ENCODE results near the gene ZNF253. TPM values are rescaled to one million over a fixed set of nuclear protein-coding genes. Genes with fewer than 3 reads are reported as not detected.
"Not testable (repeated sequence)": the region's sequence is repeated elsewhere in the genome, so short reads cannot be mapped to it uniquely, and the experiment has no call there.

The ZNF253 gene
- total and polyA plus RNA-seq, 4 donors = 2.7 to 13.5 (median 4.8) TPM

GRCh38 chr19:19871932-19872331 lies 6.2 kb downstream of the ZNF253 start:
- 90 to 98% methylated on average over 3 of the region's 3 CpGs for WGBS, 2 donors
- H3K27ac ChIP-seq (ENCODE audit: low read depth in 1 of 2, low read length in 1 of 2) = no peak overlapping the region
- ATAC-seq (ENCODE audit: insufficient read depth, low FRiP score) (no peak), DNase-seq (no peak)
- H3K4me1 ChIP-seq (ENCODE audit: control insufficient read depth in 5 of 5, insufficient read depth in 5 of 5, low read length in 5 of 5) = peaks cover 2 to 28% (median 14%) of the 10 kb centered on the region in 5 donors
- peaks cover 2 to 23% (median 8%) of the 10 kb centered on the region in 4 donors for H3K36me3 ChIP-seq (ENCODE audit: control insufficient read depth in 4 of 4, insufficient read depth in 4 of 4, low read length in 4 of 4)
- H3K4me3 ChIP-seq = no peak overlapping the region
- H3K9ac ChIP-seq (ENCODE audit: insufficient read depth in 1 of 2, low read length in 2 of 2) = no peak overlapping the region
- TF ChIP-seq, protein P1, sequence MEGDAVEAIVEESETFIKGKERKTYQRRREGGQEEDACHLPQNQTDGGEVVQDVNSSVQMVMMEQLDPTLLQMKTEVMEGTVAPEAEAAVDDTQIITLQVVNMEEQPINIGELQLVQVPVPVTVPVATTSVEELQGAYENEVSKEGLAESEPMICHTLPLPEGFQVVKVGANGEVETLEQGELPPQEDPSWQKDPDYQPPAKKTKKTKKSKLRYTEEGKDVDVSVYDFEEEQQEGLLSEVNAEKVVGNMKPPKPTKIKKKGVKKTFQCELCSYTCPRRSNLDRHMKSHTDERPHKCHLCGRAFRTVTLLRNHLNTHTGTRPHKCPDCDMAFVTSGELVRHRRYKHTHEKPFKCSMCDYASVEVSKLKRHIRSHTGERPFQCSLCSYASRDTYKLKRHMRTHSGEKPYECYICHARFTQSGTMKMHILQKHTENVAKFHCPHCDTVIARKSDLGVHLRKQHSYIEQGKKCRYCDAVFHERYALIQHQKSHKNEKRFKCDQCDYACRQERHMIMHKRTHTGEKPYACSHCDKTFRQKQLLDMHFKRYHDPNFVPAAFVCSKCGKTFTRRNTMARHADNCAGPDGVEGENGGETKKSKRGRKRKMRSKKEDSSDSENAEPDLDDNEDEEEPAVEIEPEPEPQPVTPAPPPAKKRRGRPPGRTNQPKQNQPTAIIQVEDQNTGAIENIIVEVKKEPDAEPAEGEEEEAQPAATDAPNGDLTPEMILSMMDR (IDR thresholded peaks at IDR 0.05; ENCODE audit: control extremely low read depth, extremely low read depth) = no peak
- H3K27me3 ChIP-seq (ENCODE audit: control insufficient read depth in 3 of 3, insufficient read depth in 3 of 3, low read length in 2 of 3) = no peaks in the 10 kb centered on the region
- peaks cover 0 to 6% (median 0%) of the 10 kb centered on the region in 4 donors for H3K9me3 ChIP-seq (ENCODE audit: control insufficient read depth in 4 of 4, insufficient read depth in 3 of 4, low read length in 3 of 4)

DNA sequence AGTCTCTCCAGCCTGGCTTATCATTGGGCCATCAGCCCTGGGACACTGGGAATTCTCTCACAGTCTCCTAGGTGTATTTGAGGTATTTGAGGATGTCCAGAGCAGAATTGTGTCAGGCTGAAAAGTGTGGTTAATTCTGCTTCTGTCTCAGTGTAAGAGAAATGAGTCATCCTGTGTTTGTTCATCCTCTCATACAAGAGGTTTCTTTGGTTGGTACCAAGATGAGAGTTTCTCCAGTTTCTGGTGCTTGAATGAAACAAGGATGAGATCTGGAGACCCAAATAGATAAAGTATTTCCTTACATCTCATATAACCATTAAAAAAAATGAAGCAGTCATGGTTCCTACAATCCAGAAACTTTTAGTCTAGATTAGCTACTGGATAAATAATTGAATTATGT lies 7.7 kb downstream of the ZNF253 start:
- H3K27ac ChIP-seq (ENCODE audit: low read depth in 1 of 2, low read length in 1 of 2) = no peak overlapping the region
- H3K4me1 ChIP-seq (ENCODE audit: control insufficient read depth in 5 of 5, insufficient read depth in 5 of 5, low read length in 5 of 5) = peaks cover 1 to 17% (median 12%) of the 10 kb centered on the region in 5 donors
- peaks cover 0 to 6% (median 0%) of the 10 kb centered on the region in 4 donors for H3K9me3 ChIP-seq (ENCODE audit: control insufficient read depth in 4 of 4, insufficient read depth in 3 of 4, low read length in 3 of 4)
- no peak overlapping the region for H3K4me3 ChIP-seq
- no peak overlapping the region for H3K9ac ChIP-seq (ENCODE audit: insufficient read depth in 1 of 2, low read length in 2 of 2)
- DNase-seq (no peak), ATAC-seq (ENCODE audit: insufficient read depth, low FRiP score) (no peak)
- peaks cover 2 to 21% (median 8%) of the 10 kb centered on the region in 4 donors for H3K36me3 ChIP-seq (ENCODE audit: control insufficient read depth in 4 of 4, insufficient read depth in 4 of 4, low read length in 4 of 4)
- H3K27me3 ChIP-seq (ENCODE audit: control insufficient read depth in 3 of 3, insufficient read depth in 3 of 3, low read length in 2 of 3) = no peaks in the 10 kb centered on the region
- TF ChIP-seq, protein P1 (IDR thresholded peaks at IDR 0.05; ENCODE audit: control extremely low read depth, extremely low read depth) = no peak

- peaks cover 0 to 17% (median 7%) of the 10 kb centered on the region in 5 donors for H3K4me1 ChIP-seq (ENCODE audit: control insufficient read depth in 5 of 5, insufficient read depth in 5 of 5, low read length in 5 of 5)
- H3K9me3 ChIP-seq (ENCODE audit: control insufficient read depth in 4 of 4, insufficient read depth in 3 of 4, low read length in 3 of 4) = peaks cover 0 to 14% (median 0%) of the 10 kb centered on the region in 4 donors
- H3K36me3 ChIP-seq (ENCODE audit: control insufficient read depth in 4 of 4, insufficient read depth in 4 of 4, low read length in 4 of 4) = peaks cover 5 to 36% (median 17%) of the 10 kb centered on the region in 4 donors
- H3K9ac ChIP-seq (ENCODE audit: insufficient read depth in 1 of 2, low read length in 2 of 2) = no peak overlapping the region
- no peaks in the 10 kb centered on the region for H3K27me3 ChIP-seq (ENCODE audit: control insufficient read depth in 3 of 3, insufficient read depth in 3 of 3, low read length in 2 of 3)
- whole genome bisulfite sequencing, 2 donors = 73 to 89% methylated on average over 4 of the region's 4 CpGs
- ATAC-seq (ENCODE audit: insufficient read depth, low FRiP score) = no peak
- DNase-seq = peak in 2 of 3 donors; percentile 93 to 95
- H3K4me3 ChIP-seq = no peak overlapping the region
- no peak overlapping the region for H3K27ac ChIP-seq (ENCODE audit: low read depth in 1 of 2, low read length in 1 of 2)
- TF ChIP-seq, protein P1 (IDR thresholded peaks at IDR 0.05; ENCODE audit: control extremely low read depth, extremely low read depth) = no peak
Observed at GRCh38 chr19:19877724-19878123, 12.0 kb downstream of the ZNF253 start.

DNA sequence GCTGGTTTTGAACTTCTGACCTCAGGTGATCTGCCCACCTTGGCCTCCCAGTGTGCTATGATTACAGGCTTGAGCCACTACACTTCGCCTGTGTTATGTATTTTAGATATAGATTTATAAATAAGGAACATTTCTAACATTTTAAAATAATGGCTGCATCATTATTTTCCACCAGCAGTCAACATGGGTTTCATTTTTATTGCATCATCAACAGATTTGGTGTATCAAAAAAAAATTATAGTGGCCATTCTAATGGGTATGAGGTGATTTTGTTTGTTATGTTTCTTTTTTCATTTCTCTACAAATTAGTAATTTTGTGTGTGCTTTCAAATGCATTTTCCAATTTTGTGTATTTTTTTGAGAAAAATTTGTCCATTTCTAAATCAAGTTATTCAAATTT lies 18.9 kb downstream of the ZNF253 start:
- H3K9me3 ChIP-seq (ENCODE audit: control insufficient read depth in 4 of 4, insufficient read depth in 3 of 4, low read length in 3 of 4) = peaks cover 0 to 26% (median 6%) of the 10 kb centered on the region in 4 donors
- H3K9ac ChIP-seq (ENCODE audit: insufficient read depth in 1 of 2, low read length in 2 of 2) = no peak overlapping the region
- H3K36me3 ChIP-seq (ENCODE audit: control insufficient read depth in 4 of 4, insufficient read depth in 4 of 4, low read length in 4 of 4) = peaks cover 16 to 58% (median 33%) of the 10 kb centered on the region in 4 donors
- ATAC-seq (ENCODE audit: insufficient read depth, low FRiP score) = no peak
- H3K27ac ChIP-seq (ENCODE audit: low read depth in 1 of 2, low read length in 1 of 2) = no peak overlapping the region
- 93 to 94% methylated on average over 1 of the region's 1 CpG for WGBS, 2 donors
- DNase-seq = no peak
- H3K4me3 ChIP-seq = no peak overlapping the region
- H3K4me1 ChIP-seq (ENCODE audit: control insufficient read depth in 5 of 5, insufficient read depth in 5 of 5, low read length in 5 of 5) = no peaks in the 10 kb centered on the region
- H3K27me3 ChIP-seq (ENCODE audit: control insufficient read depth in 3 of 3, insufficient read depth in 3 of 3, low read length in 2 of 3) = no peaks in the 10 kb centered on the region
- TF ChIP-seq, protein P1 (IDR thresholded peaks at IDR 0.05; ENCODE audit: control extremely low read depth, extremely low read depth) = no peak

DNA sequence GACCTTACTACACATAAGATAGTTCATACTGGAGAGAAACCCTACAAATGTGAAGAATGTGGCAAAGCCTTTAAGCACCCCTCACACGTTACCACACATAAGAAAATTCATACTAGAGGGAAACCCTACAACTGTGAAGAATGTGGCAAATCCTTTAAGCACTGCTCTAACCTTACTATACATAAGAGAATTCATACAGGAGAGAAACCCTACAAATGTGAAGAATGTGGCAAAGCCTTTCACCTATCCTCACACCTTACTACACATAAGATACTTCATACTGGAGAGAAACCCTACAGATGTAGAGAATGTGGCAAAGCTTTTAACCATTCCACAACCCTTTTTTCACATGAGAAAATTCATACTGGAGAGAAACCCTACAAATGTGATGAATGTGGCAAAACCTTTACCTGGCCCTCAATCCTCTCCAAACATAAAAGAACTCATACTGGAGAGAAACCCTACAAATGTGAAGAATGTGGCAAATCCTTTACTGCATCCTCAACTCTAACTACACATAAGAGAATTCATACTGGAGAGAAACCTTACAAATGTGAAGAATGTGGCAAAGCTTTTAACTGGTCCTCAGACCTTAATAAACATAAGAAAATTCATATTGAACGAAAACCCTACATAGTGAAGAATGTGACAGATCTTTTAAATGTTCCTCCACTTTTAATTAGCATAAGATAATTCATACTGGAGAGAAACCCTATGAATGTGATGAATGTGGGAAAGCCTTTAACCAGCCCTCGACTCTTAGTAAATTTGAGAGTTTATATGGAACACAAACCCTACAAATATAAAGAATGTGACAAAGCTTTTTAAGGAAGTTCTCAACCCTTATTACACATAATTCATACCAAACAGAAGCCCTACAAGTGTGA lies 26.6 kb downstream of the ZNF253 start:
- Histone ChIP-seq H3K36me3 (ENCODE audit: control insufficient read depth in 4 of 4, insufficient read depth in 4 of 4, low read length in 4 of 4) (peaks cover 6 to 51% (median 30%) of the 10 kb centered on the region in 4 donors), H3K9me3 (ENCODE audit: control insufficient read depth in 4 of 4, insufficient read depth in 3 of 4, low read length in 3 of 4) (peaks cover 15 to 47% (median 20%) of the 10 kb centered on the region in 4 donors)
- not testable (repeated sequence) for H3K27ac ChIP-seq (ENCODE audit: low read depth in 1 of 2, low read length in 1 of 2); DNase-seq; ATAC-seq (ENCODE audit: insufficient read depth, low FRiP score); H3K27me3 ChIP-seq (ENCODE audit: control insufficient read depth in 3 of 3, insufficient read depth in 3 of 3, low read length in 2 of 3); H3K4me1 ChIP-seq (ENCODE audit: control insufficient read depth in 5 of 5, insufficient read depth in 5 of 5, low read length in 5 of 5); H3K4me3 ChIP-seq; H3K9ac ChIP-seq (ENCODE audit: insufficient read depth in 1 of 2, low read length in 2 of 2)
- WGBS, 2 donors = 97 to 98% methylated on average over 3 of the region's 3 CpGs
